ENCODE measurements around the gene GPRC5B.

Gene GPRC5B

DNA sequence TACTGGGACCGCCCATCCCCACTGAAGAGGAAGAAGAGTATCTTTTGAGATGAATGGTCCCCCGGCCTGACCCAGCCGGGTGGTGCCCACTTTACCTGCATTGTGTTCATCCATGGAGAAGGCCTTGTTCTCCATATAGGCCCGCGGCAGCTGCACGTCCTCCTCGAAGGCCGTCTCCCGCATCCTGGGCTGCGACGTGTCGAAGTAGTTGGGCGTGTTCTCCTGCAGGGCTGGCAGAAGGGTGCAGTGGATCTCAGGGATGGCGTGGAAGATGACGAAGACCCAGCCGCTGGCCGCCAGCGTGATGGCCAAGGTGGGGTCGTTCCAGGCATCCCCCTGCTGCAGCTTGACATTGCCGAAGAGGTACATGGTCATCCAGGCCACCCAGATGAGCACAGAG lies 12.9 kb downstream of the GPRC5B start:
- no peak for DNase-seq

DNA sequence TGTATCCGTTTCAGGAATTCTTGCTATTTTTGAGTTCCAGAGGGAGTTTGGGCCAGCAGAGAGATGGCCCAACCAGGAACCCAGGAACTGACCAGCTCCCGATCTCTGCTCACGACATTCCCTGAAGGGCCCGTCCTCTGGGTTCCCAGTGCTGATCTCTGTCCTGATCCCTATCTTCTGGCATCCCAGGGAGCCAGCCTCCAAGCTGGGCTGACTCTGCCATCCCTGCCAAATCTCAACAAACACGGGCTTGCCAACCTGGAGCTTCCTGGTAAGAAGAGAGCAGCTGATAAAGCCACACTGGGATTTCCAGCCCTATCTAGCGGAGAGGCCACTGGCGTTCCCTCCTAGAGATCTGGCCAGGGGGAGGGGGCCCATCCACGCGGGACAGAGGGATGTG lies 16.2 kb downstream of the GPRC5B start:
- DNase-seq, result no peak

DNA sequence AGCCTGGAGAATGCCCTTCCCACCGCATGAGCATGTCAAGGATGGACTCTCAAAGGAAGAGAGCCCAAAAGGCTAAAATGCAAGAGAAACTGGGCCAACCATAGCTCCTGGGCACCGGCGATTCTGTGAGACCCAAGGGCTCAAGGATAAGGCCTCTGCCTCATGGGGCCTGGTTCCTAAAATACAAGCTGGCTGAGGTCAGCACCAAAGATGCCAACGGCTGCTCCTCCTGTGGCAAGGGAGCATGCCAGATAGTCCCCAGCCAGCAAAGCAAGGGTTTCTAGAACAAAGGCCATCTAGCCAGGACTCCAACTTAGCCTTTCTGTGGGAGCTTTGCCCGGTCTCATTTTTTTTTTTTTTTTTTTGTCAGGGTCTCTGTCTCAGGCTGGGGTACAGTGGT lies 20.1 kb downstream of the GPRC5B start:
- DNase-seq, result no peak

GRCh38 chr16:19863990-19864389 lies 20.7 kb downstream of the GPRC5B start:
- no peak for DNase-seq

DNA sequence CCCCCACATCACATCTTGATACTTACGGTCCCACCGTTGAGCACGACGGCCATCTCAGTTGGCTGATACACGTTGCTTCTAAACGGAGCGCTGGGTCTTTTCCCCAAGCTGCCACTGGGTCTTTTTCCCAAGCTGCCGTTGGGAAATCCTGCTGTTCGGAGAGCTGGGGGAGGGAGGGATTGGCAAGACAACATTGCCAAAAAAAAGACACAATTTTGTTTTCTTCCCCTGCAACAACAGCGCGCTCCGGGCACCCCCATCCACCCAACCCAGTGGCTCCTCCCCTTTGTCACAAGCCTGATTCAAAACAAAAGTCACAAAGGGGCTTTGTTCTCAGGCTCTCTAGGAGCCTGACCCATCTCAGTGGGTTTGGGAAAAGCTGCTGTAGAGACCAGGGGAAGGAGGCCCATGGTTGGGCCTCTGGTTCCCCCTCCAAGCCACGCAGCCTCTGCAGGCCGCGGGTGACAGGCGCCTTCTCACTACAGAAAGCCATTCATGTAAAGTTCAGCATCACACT lies 22.8 kb downstream of the GPRC5B start:
- no peak for DNase-seq

DNA sequence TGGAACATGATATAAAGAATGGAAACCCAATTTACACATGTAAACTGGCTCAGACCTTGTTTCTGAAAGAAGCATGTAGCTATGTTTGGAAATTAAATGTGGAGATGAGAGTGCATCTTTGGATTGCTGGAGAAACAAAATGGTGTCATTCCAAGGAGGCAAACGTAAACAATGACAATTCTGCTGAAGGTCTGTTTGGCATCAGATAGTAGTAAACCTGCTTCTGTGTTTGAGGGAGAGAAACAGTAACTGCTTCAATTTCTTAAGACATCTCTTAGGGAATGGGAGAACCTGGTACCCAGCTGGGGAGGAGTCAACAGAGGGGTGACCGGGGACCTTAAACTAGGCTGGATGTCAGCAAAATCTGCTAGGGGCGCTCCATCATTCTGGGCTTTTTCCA lies 23.5 kb downstream of the GPRC5B start:
- no peak for DNase-seq

DNA sequence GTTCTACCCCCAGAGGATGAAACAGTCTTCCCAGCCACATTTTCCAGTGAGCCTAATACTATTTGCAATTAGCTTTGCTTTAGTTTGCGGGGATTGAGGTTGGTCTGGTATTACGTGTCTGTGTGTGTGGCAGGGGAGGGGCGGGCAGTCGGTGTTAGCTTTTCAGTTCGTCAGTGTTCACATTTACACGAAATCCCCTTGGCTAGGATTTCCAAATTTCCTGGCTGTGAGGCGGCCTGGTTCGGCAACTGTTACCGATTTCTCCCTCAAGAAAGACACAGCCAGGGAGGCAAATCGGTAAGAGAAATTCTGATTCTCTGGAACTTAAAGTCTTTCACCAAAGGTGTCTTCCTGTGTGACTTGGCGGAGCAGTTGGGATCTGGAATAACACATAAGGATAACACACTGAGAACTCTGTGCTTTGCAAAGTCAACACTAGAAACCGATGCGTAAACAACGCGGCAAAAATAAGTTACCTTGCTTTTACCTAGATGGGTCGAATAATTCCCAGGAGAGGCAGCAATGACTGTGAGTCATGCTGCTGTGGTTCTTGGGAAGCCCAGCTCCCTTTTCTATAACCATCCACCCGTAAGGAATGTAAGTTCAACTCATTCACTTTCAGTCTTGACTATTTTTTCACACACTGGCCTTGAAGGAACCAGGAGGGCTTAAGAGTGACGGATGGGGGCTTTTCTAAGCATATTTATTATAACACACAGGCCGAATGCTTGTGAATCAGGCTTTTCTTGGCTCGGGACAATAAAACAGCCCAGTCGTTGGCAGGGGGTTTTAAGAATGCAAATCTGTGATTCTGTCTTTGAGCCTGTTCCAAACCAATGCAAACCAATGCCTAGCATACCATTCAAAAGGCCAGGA lies 24.2 kb downstream of the GPRC5B start:
- DNase-seq, result no peak

DNA sequence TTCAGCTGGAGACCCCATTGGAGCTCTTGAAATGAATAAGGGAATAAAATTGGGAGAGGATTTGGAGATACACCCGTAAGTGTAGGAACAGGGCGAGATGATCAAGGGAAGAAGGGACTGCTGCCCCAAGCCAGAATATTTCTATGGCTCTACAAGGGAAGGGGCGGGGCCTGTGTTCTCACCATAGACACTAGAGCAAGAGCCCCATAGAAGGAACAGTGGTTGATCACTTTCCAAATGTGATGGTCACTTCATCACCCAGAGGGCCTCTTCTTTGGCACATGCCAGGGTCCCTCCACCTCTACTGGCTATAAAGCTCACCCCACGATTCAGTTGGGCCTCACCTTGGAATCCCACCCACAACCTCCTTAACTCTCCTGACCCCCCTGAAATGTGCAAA lies 25.0 kb downstream of the GPRC5B start:
- DNase-seq, result no peak

GRCh38 chr16:19859166-19859565 lies 25.5 kb downstream of the GPRC5B start:
- no peak for DNase-seq

GRCh38 chr16:19858340-19859018 lies 26.2 kb downstream of the GPRC5B start:
- DNase-seq, result no peak

GRCh38 chr16:19857593-19858339 lies 26.9 kb downstream of the GPRC5B start:
- no peak for DNase-seq

- no peak for DNase-seq
Measured at GRCh38 chr16:19856120-19856519, 28.5 kb downstream of the GPRC5B start.

GRCh38 chr16:19854543-19854876 lies 30.1 kb downstream of the GPRC5B start:
- DNase-seq, result no peak

GRCh38 chr16:19853742-19854542 lies 30.7 kb downstream of the GPRC5B start:
- peak; percentile 18 to 76 for DNase-seq

DNA sequence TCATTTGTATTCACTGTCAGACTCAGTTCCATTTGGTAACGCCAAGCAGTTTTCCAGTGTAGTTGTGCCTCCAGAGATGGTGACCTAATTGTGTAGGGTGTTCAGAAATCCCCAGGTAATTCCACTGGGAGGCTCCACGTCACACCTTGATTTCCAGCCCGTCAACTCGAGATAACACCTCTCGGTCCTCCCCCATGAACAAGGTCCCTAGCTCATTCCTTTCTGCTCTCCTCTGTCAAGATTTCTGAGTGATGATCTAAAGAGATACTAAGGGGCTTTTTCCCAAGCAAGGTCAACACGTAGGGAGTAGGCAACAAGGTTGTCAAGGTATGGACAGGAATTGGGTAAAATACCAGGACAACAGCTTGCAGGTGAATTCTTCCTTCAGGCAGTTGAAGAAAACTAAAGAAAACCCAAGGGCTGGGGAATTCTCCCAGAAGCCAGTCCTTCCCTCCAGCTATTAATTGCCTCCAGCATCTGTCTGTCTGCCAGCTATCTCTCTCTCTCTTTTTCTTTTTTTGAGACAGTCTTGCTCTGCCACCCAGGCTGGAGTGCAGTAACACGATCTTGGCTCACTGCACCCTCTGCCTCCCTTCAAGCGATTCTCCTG lies 31.4 kb downstream of the GPRC5B start:
- no peak for DNase-seq

DNA sequence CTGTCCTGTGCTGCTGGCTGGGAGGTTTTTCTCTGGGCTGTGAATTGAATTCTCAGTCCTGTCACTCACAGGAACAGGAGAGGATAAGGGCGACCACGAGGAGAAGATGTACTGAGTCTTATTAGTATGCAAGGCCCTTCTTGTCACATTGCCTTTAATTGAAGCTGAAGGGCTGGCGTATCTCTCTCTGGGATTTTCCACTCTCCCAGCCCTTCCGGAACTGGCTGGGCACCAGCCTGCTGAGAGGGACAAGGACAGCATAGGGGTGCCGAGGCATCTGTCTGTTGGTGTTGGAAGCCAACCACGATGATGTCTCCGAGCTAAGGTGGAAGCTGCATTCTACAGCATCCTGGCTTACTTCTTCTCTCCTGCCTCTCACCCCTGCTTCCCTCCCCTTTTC lies 33.2 kb downstream of the GPRC5B start:
- DNase-seq, result no peak

DNA sequence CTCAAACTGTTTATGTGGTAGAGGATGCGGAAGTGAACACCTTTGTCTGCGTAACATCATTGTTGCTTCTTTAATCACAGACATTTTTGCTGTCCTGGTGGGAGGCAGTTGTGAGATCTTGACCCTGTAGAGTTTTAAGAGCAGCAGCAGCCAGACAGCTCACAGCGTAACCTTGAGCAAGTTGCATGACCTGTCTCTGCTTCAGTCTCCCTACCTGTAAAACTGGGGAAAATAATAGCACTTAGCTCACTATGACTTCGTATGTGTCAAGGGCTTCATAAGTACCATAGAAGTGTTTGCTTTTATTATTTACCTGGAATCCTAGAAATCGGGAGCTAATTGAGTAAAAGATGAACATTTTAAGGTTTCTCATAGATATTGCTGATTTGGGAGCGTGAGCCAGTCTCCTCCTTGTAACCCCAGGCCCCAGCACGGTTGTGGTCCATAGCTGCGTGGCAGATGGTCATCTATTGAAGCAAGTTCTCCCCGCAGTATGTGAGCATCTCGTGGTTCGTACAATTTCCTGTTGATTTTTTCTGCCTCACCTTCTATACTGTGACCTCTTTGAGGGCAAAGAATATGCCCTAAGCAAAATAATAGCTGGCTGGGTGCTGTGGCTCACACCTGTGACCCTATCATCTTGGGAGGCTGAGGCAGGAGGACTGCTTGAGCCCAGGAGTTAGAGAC lies 34.4 kb downstream of the GPRC5B start:
- no peak for DNase-seq

- DNase-seq, result no peak
Measured at GRCh38 chr16:19848756-19849155, 35.9 kb downstream of the GPRC5B start.

DNA sequence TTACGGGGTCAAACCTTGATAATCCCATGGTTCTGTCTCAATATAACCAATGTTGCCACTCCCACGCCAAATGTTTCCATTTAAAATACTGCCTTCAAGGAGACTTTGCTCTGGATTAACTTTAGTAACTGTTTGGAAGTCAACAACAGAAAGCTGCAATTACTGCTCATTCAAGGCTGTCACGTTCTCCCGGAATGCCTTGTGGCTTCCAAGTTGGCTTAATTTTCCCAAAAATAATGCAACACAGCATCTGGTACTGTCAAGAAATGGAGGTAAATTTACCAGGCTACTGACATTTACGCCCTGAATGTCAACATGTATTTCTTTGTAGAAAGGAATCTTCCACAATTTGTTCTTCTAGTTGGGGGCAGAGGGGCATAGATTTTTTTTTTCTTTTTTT lies 38.2 kb downstream of the GPRC5B start:
- DNase-seq, result no peak

- DNase-seq, result peak in 1 of 2 experiments; percentile 50
Measured at GRCh38 chr16:19844945-19845641, 39.6 kb downstream of the GPRC5B start.

DNA sequence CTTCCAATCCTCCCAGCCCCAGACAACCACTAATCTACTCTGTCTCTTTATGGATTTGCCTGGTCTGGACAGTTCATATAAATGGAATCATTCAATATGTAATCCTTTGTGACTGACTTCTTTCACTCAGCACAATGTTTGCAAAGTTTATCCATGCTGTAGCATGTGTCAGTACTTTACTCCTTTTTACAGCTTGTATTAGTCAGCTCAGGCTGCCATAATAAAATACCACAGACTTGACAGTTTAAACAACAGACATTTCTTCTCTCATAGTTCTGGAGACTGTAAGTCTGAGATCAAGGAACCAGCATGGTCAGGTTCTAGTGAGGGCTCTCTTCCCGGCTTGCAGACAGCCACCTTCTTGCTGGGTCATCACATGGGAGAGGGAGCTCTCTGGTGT lies 41.3 kb downstream of the GPRC5B start:
- DNase-seq, result no peak

Measured in NCI-H524 (cell line).